PC-3 (cell line): ENCODE data around the gene C22orf15. TPM values are rescaled to one million over a fixed set of nuclear protein-coding genes. Genes with fewer than 3 reads are reported as not detected.

ENCODE experiments used
- ATAC-seq: fragments of 200-7000 bp; cut with Tn5 transposase; 2 replicates; pipeline ENCODE4 v1.9.1; 2020; ENCODE audit warnings: mild to moderate bottlenecking, moderate library complexity
- BruUV-seq: library from RNA; stranded (reverse); fragments of 400-500 nt; replicated peaks from 2 replicates; lab custom pipeline; 2021; lab: Mats Ljungman, UMichigan
- CTCF ChIA-PET: fragments of 300-600 bp; sonication (Branson Sonifier 250); formaldehyde crosslinking; loops from one replicate; lab custom pipeline; 2022; ENCODE audit warnings: antibody characterized with exemption; lab: Charles Lee
- POLR2A ChIA-PET: fragments of 300-600 bp; sonication (Branson Sonifier 250); formaldehyde crosslinking; loops from one replicate; lab custom pipeline; 2022; ENCODE audit warnings: antibody characterized with exemption; ENCODE audit not compliant: unreplicated experiment; lab: Charles Lee
- DNase-seq: peaks from one replicate; pipeline ENCODE4 v3.0.0-alpha.2; 2015
- H2AFZ ChIP-seq: fragments of 300-600 bp; sonication (generic); 2 replicates; pipeline ENCODE4 v1.6.0; 2016; ENCODE audit warnings: antibody characterized with exemption, low read length
- H3F3A ChIP-seq: fragments of 300-600 bp; sonication (generic); one replicate; pipeline ENCODE4 v1.6.0; 2017; ENCODE audit warnings: antibody characterized with exemption, low read length, control low read depth, mild to moderate bottlenecking; ENCODE audit not compliant: unreplicated experiment
- H3K27ac ChIP-seq: fragments of 300-600 bp; sonication (generic); 2 replicates; pipeline ENCODE4 v1.5.1; 2016; ENCODE audit warnings: mild to moderate bottlenecking, low read length
- H3K27me3 ChIP-seq: fragments of 300-600 bp; sonication (generic); 2 replicates; pipeline ENCODE4 v1.6.1; 2016; ENCODE audit warnings: low read length, mixed read lengths
- H3K36me3 ChIP-seq: fragments of 300-600 bp; sonication (generic); 2 replicates; pipeline ENCODE4 v1.6.1; 2016; ENCODE audit warnings: low read depth, mixed run types, low read length, mixed read lengths
- H3K4me1 ChIP-seq: fragments of 300-600 bp; sonication (generic); 2 replicates; pipeline ENCODE4 v1.5.1; 2016; ENCODE audit warnings: low read length; ENCODE audit not compliant: insufficient read depth
- H3K4me2 ChIP-seq: fragments of 300-600 bp; sonication (generic); 2 replicates; pipeline ENCODE4 v1.6.0; 2016; ENCODE audit warnings: low read length
- H3K4me3 ChIP-seq: fragments of 300-600 bp; sonication (generic); 2 replicates; pipeline ENCODE4 v1.5.1; 2016; ENCODE audit warnings: mild to moderate bottlenecking, low read length, mixed read lengths
- H3K79me2 ChIP-seq: fragments of 300-600 bp; sonication (generic); 2 replicates; pipeline ENCODE4 v1.6.1; 2017; ENCODE audit warnings: low read length, mixed read lengths
- H3K9ac ChIP-seq: fragments of 300-600 bp; sonication (generic); 2 replicates; pipeline ENCODE4 v1.6.0; 2016; ENCODE audit warnings: mild to moderate bottlenecking, low read length
- H3K9me2 ChIP-seq: fragments of 300-600 bp; sonication (generic); replicated peaks from 2 replicates; pipeline ENCODE4 v1.6.1; 2016; ENCODE audit warnings: mixed run types, low read length, mixed read lengths
- H3K9me3 ChIP-seq: fragments of 300-600 bp; sonication (generic); 2 replicates; pipeline ENCODE4 v1.6.1; 2016; ENCODE audit warnings: low read length, mixed read lengths
- H4K20me1 ChIP-seq: fragments of 300-600 bp; sonication (generic); 2 replicates; pipeline ENCODE4 v1.6.1; 2016; ENCODE audit warnings: low read length, mixed read lengths
- EZH2 ChIP-seq: fragments of 300-600 bp; sonication (generic); IDR thresholded peaks from one replicate; pipeline ENCODE4 v1.6.1; 2017; ENCODE audit warnings: antibody characterized with exemption, mild to moderate bottlenecking, low read length; ENCODE audit not compliant: unreplicated experiment
- EZH2phosphoT487 ChIP-seq: fragments of 300-600 bp; sonication (generic); IDR thresholded peaks from 2 replicates; pipeline ENCODE4 v1.6.1; 2018; ENCODE audit warnings: mild to moderate bottlenecking, antibody characterized with exemption, low read length, borderline replicate concordance
- intact Hi-C: fragments of 100-400 bp; cut with micrococcal nuclease; formaldehyde crosslinking; loops from 2 replicates; pipeline ENCODE4 v1.9.0; 2023
- total RNA-seq: library from RNA; depleted of rRNA; stranded (reverse); fragments of >200 nt; gene quantifications from 2 replicates; pipeline ENCODE4 v1.2.3, GENCODE V29; 2014
- TF ChIP-seq, protein P1 (sequence below): fragments of 300-600 bp; sonication (generic); conservative IDR thresholded peaks from 2 replicates; pipeline ENCODE4 v1.5.1; 2017; ENCODE audit warnings: antibody characterized with exemption, low read depth, mild to moderate bottlenecking, low read length

The C22orf15 gene
- total RNA-seq, 1 experiment from 2014 or later: not detected

DNA sequence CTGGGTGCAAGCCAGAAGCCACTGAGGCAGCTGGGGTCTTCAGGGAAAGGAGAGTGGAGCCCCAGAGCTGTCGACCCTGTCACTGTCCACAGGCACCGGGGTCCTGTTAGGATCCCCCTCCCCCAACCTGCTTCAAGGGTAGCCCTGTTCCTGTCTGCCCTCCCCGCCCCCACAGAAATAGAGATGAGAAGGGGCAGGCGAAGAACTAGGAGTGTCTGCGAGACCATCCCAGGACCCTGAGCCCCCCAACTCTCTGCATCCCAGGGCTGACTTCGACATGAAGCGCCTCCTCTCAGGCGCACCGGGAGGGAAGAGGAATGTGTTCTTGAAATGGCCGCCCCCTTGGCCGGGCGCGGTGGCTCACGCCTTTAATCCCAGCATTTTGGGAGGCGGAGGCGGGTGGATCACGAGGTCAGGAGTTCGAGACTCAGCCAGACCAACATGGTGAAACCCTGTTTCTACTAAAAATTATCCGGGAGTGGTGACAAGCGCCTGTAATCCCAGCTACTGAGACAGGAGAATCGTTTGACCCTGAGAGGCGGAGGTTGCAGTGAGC lies 11.3 kb upstream of the C22orf15 start:
- Histone ChIP-seq H3F3A (no peaks in the 10 kb centered on the region), H3K27ac (peak overlapping the region; percentile 33; the same call in 1 of the 2 replicates), H3K4me3 (peak overlapping the region; percentile 86), H3K36me3 (no peaks in the 10 kb centered on the region), H3K9me2 (no peaks in the 10 kb centered on the region), H3K4me2 (peak overlapping the region; percentile 97), H4K20me1 (no peaks in the 10 kb centered on the region), H3K27me3 (no peaks in the 10 kb centered on the region), H3K9me3 (no peaks in the 10 kb centered on the region), H3K4me1 (peaks cover 8% of the 10 kb centered on the region), H2AFZ (peak overlapping the region; percentile 89), H3K79me2 (0 out of 2 replicates have a peak, but pooled peaks cover 4% of the 10 kb centered on the region), H3K9ac (peak overlapping the region; percentile 88)
- ChIA-PET POLR2A (no interaction called here), CTCF (interaction anchor here (0.6 kb wide), 2 partner anchors 38 to 98 kb away, joined by 3 read pairs; no protein-coding TSS in a partner anchor)
- TF ChIP-seq EZH2phosphoT487: no peak
- TF ChIP-seq, protein P1, sequence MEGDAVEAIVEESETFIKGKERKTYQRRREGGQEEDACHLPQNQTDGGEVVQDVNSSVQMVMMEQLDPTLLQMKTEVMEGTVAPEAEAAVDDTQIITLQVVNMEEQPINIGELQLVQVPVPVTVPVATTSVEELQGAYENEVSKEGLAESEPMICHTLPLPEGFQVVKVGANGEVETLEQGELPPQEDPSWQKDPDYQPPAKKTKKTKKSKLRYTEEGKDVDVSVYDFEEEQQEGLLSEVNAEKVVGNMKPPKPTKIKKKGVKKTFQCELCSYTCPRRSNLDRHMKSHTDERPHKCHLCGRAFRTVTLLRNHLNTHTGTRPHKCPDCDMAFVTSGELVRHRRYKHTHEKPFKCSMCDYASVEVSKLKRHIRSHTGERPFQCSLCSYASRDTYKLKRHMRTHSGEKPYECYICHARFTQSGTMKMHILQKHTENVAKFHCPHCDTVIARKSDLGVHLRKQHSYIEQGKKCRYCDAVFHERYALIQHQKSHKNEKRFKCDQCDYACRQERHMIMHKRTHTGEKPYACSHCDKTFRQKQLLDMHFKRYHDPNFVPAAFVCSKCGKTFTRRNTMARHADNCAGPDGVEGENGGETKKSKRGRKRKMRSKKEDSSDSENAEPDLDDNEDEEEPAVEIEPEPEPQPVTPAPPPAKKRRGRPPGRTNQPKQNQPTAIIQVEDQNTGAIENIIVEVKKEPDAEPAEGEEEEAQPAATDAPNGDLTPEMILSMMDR: no peak
- TF ChIP-seq EZH2: no peak
- TSS peak; percentile 89 for BruUV-seq
- DNase-seq: no peak
- intact Hi-C loops: no loop called here
- peak; percentile 17 for ATAC-seq

DNA sequence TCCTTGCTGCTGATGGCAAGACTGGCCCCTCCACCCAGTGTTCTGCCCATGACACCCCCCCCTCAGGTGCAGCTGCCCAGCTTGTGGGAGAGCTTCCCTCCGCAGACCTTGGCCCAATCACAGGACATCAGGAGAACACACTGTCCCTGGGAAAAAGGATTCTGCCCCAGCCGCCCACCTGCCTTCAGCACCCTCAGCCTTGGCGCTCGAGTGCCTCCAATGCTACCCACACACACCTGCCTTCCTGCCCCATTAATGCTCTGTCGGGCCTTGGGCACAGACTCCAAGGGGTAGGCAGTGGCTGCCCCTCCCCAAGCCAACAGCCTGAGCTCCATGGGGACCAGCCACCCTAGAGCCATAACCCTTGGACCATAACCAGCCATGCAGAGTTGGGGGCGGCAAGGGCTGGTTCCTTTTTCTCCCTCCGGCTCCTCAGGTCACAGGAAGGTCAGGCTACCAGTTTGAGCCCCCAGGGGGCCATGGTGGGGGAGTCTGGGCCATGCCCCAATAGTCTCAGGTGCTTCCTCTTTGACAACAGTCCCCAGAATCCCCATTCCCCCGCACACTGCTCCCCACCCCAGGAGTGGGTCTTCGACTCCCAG lies 10.6 kb upstream of the C22orf15 start:
- H3K79me2 ChIP-seq: 0 out of 2 replicates have a peak, but pooled peaks cover 4% of the 10 kb centered on the region
- H2AFZ ChIP-seq: no peak overlapping the region
- ATAC-seq: no peak
- intact Hi-C loops: no loop called here
- no peak for DNase-seq
- no peak overlapping the region for H3K9ac ChIP-seq
- ChIA-PET POLR2A (no interaction called here), CTCF (no interaction called here)
- no peaks in the 10 kb centered on the region for H3K9me2 ChIP-seq
- TF ChIP-seq, protein P1: no peak
- TF ChIP-seq EZH2: no peak
- TF ChIP-seq EZH2phosphoT487: no peak
- H3K4me3 ChIP-seq: no peak overlapping the region
- no TSS peak for BruUV-seq
- H3K4me2 ChIP-seq: no peak overlapping the region
- H3K9me3 ChIP-seq: no peaks in the 10 kb centered on the region
- H3K36me3 ChIP-seq: no peaks in the 10 kb centered on the region
- H3K27me3 ChIP-seq: no peaks in the 10 kb centered on the region
- H4K20me1 ChIP-seq: no peaks in the 10 kb centered on the region
- H3F3A ChIP-seq: no peaks in the 10 kb centered on the region
- H3K4me1 ChIP-seq: peaks cover 8% of the 10 kb centered on the region
- no peak overlapping the region for H3K27ac ChIP-seq

DNA sequence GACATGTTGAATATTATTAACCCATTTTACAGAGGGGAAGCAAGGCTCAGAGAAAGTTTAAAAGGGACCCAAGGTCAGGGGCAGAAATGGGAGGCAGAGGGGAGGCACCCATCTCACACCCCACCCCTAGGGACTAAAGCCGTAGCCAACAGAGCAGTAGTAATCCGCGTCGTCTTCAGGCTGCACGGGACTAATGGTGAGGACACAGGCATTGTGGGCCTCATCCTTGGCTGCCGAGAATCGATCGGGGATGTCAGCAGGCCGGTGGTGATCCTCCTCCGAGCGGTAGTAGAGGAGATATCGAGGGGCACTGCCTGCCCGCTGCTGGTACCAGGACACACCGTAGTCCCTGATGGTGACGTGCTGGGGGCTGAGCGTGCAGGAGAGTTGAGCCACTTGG lies 10.0 kb upstream of the C22orf15 start:
- H3K9me2 ChIP-seq: no peaks in the 10 kb centered on the region
- no TSS peak for BruUV-seq
- ChIA-PET CTCF (no interaction called here), POLR2A (no interaction called here)
- no peaks in the 10 kb centered on the region for H3K9me3 ChIP-seq
- no peak overlapping the region for H3K27ac ChIP-seq
- H2AFZ ChIP-seq: no peak overlapping the region
- H3K4me2 ChIP-seq: no peak overlapping the region
- no peak overlapping the region for H3K4me3 ChIP-seq
- H3F3A ChIP-seq: no peaks in the 10 kb centered on the region
- H3K36me3 ChIP-seq: no peaks in the 10 kb centered on the region
- no peak overlapping the region for H3K9ac ChIP-seq
- no peak for TF ChIP-seq EZH2phosphoT487
- TF ChIP-seq, protein P1: no peak
- no peak for TF ChIP-seq EZH2
- H4K20me1 ChIP-seq: no peaks in the 10 kb centered on the region
- ATAC-seq (no peak), DNase-seq (no peak)
- H3K79me2 ChIP-seq: 0 out of 2 replicates have a peak, but pooled peaks cover 4% of the 10 kb centered on the region
- intact Hi-C loops: no loop called here
- H3K27me3 ChIP-seq: no peaks in the 10 kb centered on the region
- H3K4me1 ChIP-seq: peaks cover 8% of the 10 kb centered on the region
